ENCODE measurements around the gene SALL3.
"Not testable (repeated sequence)": the region's sequence is repeated elsewhere in the genome, so short reads cannot be mapped to it uniquely, and the experiment has no call there.

GRCh38 chr18:78964727-78965126 is 14.9 kb upstream of the SALL3 start:
- TF ChIP-seq, protein P1, sequence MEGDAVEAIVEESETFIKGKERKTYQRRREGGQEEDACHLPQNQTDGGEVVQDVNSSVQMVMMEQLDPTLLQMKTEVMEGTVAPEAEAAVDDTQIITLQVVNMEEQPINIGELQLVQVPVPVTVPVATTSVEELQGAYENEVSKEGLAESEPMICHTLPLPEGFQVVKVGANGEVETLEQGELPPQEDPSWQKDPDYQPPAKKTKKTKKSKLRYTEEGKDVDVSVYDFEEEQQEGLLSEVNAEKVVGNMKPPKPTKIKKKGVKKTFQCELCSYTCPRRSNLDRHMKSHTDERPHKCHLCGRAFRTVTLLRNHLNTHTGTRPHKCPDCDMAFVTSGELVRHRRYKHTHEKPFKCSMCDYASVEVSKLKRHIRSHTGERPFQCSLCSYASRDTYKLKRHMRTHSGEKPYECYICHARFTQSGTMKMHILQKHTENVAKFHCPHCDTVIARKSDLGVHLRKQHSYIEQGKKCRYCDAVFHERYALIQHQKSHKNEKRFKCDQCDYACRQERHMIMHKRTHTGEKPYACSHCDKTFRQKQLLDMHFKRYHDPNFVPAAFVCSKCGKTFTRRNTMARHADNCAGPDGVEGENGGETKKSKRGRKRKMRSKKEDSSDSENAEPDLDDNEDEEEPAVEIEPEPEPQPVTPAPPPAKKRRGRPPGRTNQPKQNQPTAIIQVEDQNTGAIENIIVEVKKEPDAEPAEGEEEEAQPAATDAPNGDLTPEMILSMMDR (conservative IDR thresholded peaks at IDR 0.05; ENCODE audit: low read depth in 2 of 2) = not testable (repeated sequence)
- not testable (repeated sequence) for TF ChIP-seq POLR2AphosphoS5 (IDR thresholded peaks at IDR 0.05; ENCODE audit: low read depth); REST (IDR thresholded peaks at IDR 0.05; ENCODE audit: unreplicated experiment); EZH2phosphoT487 (IDR thresholded peaks at IDR 0.05; ENCODE audit: unreplicated experiment); EZH2 (IDR thresholded peaks at IDR 0.05; ENCODE audit: low read depth, unreplicated experiment); CREB1 (CRISPR knock-in tag; IDR thresholded peaks at IDR 0.05; ENCODE audit: low read depth); STAT1 (IDR thresholded peaks at IDR 0.05; ENCODE audit: unreplicated experiment)

All from GM23338 (cell line).